Measurements from ENCODE around the gene ASRGL1.

The ASRGL1 gene

GRCh38 chr11:62419314-62419929 is 82.2 kb downstream of the ASRGL1 start:
- DNase-seq = no peak

DNA sequence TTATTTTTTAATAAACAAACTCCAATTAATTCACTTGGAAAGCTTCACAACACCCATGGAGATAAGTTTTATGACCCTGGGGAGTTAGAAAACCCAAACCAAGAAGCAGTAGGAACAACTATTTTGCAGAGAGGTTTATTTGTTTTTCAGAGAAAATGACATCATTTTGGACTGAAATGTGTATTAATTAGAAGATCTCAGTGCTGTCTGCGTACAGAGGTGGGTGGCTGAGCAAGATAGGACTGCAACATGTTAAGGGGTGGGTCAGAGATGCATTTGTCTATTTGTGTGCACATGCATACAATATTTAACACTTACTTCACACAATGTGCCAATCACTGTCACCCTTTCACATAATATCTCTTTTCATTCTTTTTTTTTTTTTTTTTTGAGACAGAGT is 82.7 kb downstream of the ASRGL1 start:
- no peak for DNase-seq

- DNase-seq = no peak
Measured at GRCh38 chr11:62420882-62421281, 83.6 kb downstream of the ASRGL1 start.

DNA sequence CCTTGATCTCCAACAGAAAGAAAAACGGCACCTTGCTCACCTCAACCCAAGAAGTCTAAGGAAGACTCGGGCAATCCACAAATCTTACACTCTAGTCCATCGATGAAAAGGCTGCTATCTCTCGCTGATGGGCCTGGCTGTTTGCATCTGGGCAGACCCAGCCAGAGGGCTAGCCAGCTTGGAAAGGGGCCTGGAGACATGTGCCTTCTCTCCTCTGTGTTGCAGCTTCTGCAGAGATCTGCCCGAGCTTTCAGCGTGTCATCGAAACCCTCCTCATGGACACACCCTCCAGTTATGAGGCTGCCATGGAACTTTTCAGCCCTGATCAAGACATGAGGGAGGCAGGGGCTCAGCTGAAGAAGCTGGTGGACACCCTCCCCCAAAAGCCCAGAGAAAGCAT is 84.7 kb downstream of the ASRGL1 start:
- no peak for DNase-seq

GRCh38 chr11:62423012-62423411 is 85.8 kb downstream of the ASRGL1 start:
- no peak for DNase-seq

DNA sequence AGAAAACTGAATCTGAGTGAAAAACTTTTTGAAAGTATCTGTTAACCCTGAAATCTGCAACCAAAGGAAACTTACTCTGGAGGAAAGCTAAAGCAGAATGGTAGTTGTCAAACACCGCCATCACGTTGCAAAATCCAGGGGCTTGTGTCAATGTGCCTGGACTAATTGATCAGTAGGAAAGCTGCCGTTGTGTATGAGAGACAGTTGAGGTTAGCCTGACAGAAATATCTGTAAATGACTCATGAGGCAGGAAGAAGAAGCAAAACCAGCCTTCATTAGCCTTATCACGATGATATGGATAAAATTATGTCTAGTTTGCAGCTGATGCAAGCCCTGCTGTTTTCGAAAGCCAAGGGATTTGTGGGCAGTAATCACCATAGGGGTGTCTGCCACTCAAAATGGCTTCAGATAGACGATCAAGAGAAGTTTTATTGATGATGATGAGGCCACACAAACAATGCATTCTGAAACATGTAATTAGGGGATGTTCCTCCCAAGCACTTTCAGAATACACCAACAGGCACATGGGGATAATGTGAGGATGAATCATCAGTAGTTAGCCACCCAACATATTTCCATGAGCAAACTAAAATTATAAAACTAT is 90.5 kb downstream of the ASRGL1 start:
- DNase-seq = no peak

- no peak for DNase-seq
Measured at GRCh38 chr11:62428871-62429560, 91.8 kb downstream of the ASRGL1 start.

DNA sequence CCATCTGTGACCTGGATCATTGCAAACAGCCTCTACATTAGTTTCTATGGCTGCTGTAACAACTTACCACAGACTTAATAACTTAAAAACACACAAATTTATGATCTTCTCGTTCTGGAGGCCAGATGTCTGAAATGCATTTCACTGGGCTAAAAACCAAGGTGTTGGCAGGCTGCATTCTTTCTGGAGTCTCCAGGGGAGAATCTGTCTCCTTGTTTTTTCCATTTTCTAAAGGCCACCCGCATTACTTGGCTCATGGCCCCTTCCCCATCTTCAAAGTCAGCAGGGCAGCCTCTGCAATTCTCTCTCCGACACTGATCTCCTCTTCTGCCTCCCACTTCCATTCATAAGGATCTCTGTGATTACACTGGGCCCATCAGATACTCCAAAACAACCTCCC is 93.2 kb downstream of the ASRGL1 start:
- no peak for DNase-seq

GRCh38 chr11:62431171-62431901 is 94.1 kb downstream of the ASRGL1 start:
- no peak for DNase-seq

GRCh38 chr11:62432695-62433094 is 95.4 kb downstream of the ASRGL1 start:
- no peak for DNase-seq

DNA sequence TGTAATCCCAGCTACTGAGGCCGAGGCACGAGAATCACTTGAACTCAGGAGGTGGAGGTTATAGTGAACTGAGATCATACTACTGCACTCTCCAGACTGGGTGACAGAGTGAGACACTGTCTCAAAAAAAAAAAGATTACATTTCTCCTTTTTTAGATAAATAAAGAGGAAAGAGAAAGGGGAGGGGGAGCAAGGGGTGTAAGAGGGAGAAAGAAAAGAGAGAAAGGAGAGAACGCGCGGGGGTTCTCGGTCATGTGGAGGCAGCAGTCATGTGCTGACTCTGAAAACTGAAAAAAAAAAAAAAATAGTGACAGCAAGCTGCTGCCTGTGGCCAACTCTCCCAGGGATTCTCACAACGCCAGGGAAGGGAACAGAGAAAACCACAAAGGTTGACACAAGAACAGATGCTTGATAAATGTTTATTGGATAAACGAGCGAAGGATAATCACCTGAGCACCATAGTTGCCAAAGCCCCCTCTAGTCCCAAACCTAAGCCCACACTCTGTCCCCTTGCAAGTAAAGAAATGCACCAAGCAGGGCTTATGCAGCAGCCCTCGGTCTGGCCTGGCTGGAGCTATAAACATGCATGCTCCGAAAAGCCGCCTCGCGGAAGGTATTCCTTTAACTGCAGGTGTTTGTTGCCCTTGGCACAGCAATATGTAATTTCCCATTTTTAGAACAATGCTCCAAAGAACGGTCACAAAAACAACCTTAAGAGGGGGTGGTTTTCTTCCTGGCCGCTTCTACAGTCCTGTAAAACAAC is 96.1 kb downstream of the ASRGL1 start:
- no peak for DNase-seq

DNA sequence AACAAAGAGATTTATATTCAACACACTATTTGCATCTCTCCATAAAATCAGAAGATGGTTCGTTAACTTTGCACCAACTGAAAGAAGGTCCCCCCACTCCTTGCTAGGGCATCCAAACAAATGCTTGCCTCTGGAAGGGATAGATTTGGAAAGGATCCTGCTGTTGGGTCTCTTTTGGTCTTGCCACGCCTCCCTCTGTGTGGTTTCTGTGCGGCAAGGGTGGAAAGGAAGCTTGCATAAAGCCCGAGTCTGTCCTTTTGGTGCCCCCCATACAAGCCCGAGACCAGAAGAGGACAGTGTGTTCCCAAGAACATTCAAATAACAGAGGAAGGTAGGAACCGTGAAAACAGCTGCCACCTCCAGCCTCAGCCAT is 96.6 kb downstream of the ASRGL1 start:
- no peak for DNase-seq

- DNase-seq = no peak
Measured at GRCh38 chr11:62435846-62436660, 98.8 kb downstream of the ASRGL1 start.

GRCh38 chr11:62437616-62438015 is 100.4 kb downstream of the ASRGL1 start:
- no peak for DNase-seq

- DNase-seq = no peak
Measured at GRCh38 chr11:62438641-62439040, 101.4 kb downstream of the ASRGL1 start.

DNA sequence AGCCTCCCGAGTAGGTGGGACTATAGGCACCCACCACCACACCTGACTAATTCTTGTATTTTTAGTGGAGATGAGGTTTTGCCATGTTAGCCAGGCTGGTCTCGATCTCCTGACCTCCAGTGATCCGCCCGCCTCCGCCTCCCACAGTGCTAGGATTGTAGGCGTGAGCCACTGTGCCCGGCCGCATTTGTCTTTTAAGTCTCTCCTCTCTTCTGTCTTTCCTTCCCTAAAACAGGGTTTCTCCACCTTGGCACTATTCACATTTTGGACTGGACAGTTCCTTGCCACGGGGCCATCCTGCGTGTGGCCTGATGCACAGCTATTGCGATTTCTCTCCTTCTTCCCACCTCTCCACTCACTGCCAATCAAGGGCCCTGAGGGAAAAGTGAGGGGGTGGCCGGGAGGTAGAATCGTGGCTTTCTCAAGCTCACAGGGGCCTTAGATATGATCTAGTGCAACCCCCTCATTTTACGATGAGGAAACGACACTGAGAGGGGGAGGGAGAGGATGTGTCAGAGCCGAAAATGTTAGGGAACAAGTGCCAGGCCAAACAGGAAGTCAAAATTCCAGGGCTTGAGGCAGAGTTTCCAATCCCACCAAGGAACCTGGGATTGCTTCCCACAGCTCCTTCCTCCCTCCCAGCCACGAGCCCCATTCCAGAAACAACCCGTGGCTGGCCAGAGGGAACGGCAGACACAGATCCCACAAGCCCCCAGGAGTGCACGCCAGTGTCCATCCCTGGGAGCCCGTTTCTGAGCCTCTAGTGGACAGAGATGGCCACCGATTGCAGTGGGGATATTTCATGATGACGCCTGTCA is 102.7 kb downstream of the ASRGL1 start:
- no peak for DNase-seq
